ENCODE data around the gene RAP1GAP2.

DNA sequence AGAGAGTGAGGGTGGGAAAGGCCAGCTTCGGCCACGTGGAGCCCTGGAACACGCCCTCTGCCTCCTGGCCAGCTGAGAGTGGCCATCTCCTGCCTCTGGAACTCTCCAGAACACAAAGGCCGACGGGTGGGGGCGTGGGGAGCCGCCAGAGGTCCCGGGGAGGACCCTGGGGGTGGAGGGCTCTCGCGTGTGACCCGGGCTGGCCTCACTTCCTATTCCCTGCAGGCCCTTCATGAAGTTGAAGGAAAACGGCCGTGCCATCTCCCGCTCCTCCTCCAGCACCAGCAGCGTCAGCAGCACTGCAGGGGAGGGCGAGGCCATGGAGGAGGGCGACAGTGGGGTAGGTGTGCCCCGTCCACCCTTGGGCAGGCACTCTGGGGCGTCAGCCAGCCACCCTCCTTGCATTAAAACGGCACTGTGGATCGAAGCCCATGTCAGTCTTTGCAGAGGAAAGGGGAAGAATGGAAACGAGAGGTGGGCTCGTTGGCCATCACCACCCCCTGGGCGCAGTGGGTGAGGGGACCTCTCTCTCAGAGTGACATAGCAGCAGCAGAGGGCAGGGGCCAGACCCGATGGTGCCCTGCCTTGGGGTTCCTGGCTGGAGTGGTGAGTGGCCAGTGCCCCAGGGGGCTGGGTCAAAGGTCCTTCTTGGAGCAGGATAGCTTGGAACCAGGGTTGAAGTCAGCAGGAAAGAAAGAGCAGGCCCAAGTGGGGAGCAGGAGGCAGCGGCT lies 230.1 kb downstream of the RAP1GAP2 start:
- no peak for TF ChIP-seq POLR2A (IDR thresholded peaks at IDR 0.05; ENCODE audit: control extremely low read depth in 1 of 2, low read depth in 2 of 2, low read length in 2 of 2)
- no peak for TF ChIP-seq POLR2AphosphoS5 (IDR thresholded peaks at IDR 0.05; ENCODE audit: low read depth, low read length)
- TF ChIP-seq, protein P1, sequence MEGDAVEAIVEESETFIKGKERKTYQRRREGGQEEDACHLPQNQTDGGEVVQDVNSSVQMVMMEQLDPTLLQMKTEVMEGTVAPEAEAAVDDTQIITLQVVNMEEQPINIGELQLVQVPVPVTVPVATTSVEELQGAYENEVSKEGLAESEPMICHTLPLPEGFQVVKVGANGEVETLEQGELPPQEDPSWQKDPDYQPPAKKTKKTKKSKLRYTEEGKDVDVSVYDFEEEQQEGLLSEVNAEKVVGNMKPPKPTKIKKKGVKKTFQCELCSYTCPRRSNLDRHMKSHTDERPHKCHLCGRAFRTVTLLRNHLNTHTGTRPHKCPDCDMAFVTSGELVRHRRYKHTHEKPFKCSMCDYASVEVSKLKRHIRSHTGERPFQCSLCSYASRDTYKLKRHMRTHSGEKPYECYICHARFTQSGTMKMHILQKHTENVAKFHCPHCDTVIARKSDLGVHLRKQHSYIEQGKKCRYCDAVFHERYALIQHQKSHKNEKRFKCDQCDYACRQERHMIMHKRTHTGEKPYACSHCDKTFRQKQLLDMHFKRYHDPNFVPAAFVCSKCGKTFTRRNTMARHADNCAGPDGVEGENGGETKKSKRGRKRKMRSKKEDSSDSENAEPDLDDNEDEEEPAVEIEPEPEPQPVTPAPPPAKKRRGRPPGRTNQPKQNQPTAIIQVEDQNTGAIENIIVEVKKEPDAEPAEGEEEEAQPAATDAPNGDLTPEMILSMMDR (IDR thresholded peaks at IDR 0.05; ENCODE audit: control extremely low read depth in 1 of 3, insufficient read depth in 1 of 3, low read depth in 1 of 3, low read length in 3 of 3), result no peak
- TF ChIP-seq EZH2 (IDR thresholded peaks at IDR 0.05; ENCODE audit: low read depth, low read length, severe bottlenecking), result no peak
- no peak for TF ChIP-seq RAD21 (IDR thresholded peaks at IDR 0.05 in 1 of 2, conservative IDR thresholded peaks at IDR 0.05 in 1 of 2; ENCODE audit: low read depth in 2 of 2, low read length in 2 of 2)
- TF ChIP-seq CREB1 (IDR thresholded peaks at IDR 0.05), result no peak
- TF ChIP-seq CHD2 (IDR thresholded peaks at IDR 0.05; ENCODE audit: low read length), result no peak
- TF ChIP-seq EP300 (IDR thresholded peaks at IDR 0.05; ENCODE audit: borderline replicate concordance in 1 of 2, low read depth in 2 of 2, low read length in 2 of 2), result no peak
- no peak for TF ChIP-seq TBP (IDR thresholded peaks at IDR 0.05; ENCODE audit: low read depth, low read length)
- TF ChIP-seq ZNF274 (IDR thresholded peaks at IDR 0.05; ENCODE audit: borderline replicate concordance, extremely low read depth, low read length), result no peak
- TF ChIP-seq, protein P2, sequence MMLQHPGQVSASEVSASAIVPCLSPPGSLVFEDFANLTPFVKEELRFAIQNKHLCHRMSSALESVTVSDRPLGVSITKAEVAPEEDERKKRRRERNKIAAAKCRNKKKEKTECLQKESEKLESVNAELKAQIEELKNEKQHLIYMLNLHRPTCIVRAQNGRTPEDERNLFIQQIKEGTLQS (IDR thresholded peaks at IDR 0.05; ENCODE audit: insufficient read depth, low read depth, low read length), result no peak
- TF ChIP-seq CEBPB (IDR thresholded peaks at IDR 0.05; ENCODE audit: low read depth, low read length), result no peak
- TF ChIP-seq TEAD4 (IDR thresholded peaks at IDR 0.05; ENCODE audit: low read depth, low read length), result no peak
- TF ChIP-seq TCF12 (IDR thresholded peaks at IDR 0.05; ENCODE audit: low read depth, low read length), result no peak
